HEK293 (cell line): ENCODE results near the gene DDX47.
A peak's percentile ranks its signal among the peaks of the same experiment; 100 is the strongest.

ENCODE experiments used
- GLI2 ChIP-seq: fragments of 450-650 bp; formaldehyde crosslinking; IDR thresholded peaks from 2 replicates; pipeline ENCODE4; 2017; ENCODE audit warnings: missing biosample characterization, missing genetic modification characterization, low read depth, borderline replicate concordance
- GLI4 ChIP-seq: fragments of 450-650 bp; formaldehyde crosslinking; IDR thresholded peaks from 2 replicates; pipeline ENCODE4 v1.5.1; 2016; ENCODE audit warnings: missing biosample characterization, missing genetic modification characterization
- GLIS1 ChIP-seq: fragments of 450-650 bp; formaldehyde crosslinking; IDR thresholded peaks from 2 replicates; pipeline ENCODE4 v1.5.1; 2016; ENCODE audit warnings: missing biosample characterization, missing genetic modification characterization
- OSR2 ChIP-seq: fragments of 450-650 bp; formaldehyde crosslinking; IDR thresholded peaks from 2 replicates; pipeline ENCODE4 v1.5.1; 2016; ENCODE audit warnings: missing biosample characterization, missing genetic modification characterization
- PATZ1 ChIP-seq: fragments of 450-650 bp; formaldehyde crosslinking; IDR thresholded peaks from 2 replicates; pipeline ENCODE4 v1.5.1; 2016; ENCODE audit warnings: missing biosample characterization, missing genetic modification characterization
- SALL2 ChIP-seq: fragments of 450-650 bp; formaldehyde crosslinking; IDR thresholded peaks from 2 replicates; pipeline ENCODE4 v1.5.0; 2017; ENCODE audit warnings: missing biosample characterization, mild to moderate bottlenecking, missing genetic modification characterization, borderline replicate concordance
- SCRT2 ChIP-seq: fragments of 450-650 bp; formaldehyde crosslinking; IDR thresholded peaks from 2 replicates; pipeline ENCODE4 v1.5.1; 2016; ENCODE audit warnings: missing biosample characterization, missing genetic modification characterization
- TRIM28 ChIP-seq: IDR thresholded peaks from 2 replicates; pipeline ENCODE4 v1.6.1; 2011; ENCODE audit warnings: low read length, control low read depth, borderline replicate concordance
- TSHZ1 ChIP-seq: fragments of 450-650 bp; formaldehyde crosslinking; IDR thresholded peaks from 2 replicates; pipeline ENCODE4 v1.5.1; 2016; ENCODE audit warnings: missing biosample characterization, missing genetic modification characterization, borderline replicate concordance
- ZIC2 ChIP-seq: fragments of 450-650 bp; formaldehyde crosslinking; IDR thresholded peaks from 2 replicates; pipeline ENCODE4 v1.5.1; 2016; ENCODE audit warnings: missing biosample characterization, missing genetic modification characterization
- ZNF121 ChIP-seq: fragments of 450-650 bp; formaldehyde crosslinking; IDR thresholded peaks from 2 replicates; pipeline ENCODE4 v1.5.1; 2016; ENCODE audit warnings: missing biosample characterization, missing genetic modification characterization
- ZNF146 ChIP-seq: fragments of 450-650 bp; formaldehyde crosslinking; IDR thresholded peaks from 2 replicates; pipeline ENCODE4 v1.5.1; 2016; ENCODE audit warnings: missing biosample characterization, missing genetic modification characterization
- ZNF175 ChIP-seq: fragments of 450-650 bp; formaldehyde crosslinking; IDR thresholded peaks from 2 replicates; pipeline ENCODE4 v1.5.1; 2016; ENCODE audit warnings: missing biosample characterization, missing genetic modification characterization
- ZNF214 ChIP-seq: fragments of 450-650 bp; formaldehyde crosslinking; IDR thresholded peaks from 2 replicates; pipeline ENCODE4 v1.5.1; 2017; ENCODE audit warnings: missing biosample characterization, mild to moderate bottlenecking, missing genetic modification characterization, borderline replicate concordance
- ZNF221 ChIP-seq: fragments of 450-650 bp; formaldehyde crosslinking; IDR thresholded peaks from 2 replicates; pipeline ENCODE4 v1.5.1; 2017; ENCODE audit warnings: missing biosample characterization, missing genetic modification characterization, borderline replicate concordance
- ZNF23 ChIP-seq: fragments of 450-650 bp; formaldehyde crosslinking; IDR thresholded peaks from 2 replicates; pipeline ENCODE4 v1.5.1; 2016; ENCODE audit warnings: missing biosample characterization, missing genetic modification characterization, borderline replicate concordance
- ZNF239 ChIP-seq: fragments of 450-650 bp; formaldehyde crosslinking; IDR thresholded peaks from 2 replicates; pipeline ENCODE4 v1.5.1; 2016; ENCODE audit warnings: missing biosample characterization, missing genetic modification characterization
- ZNF24 ChIP-seq: fragments of 450-650 bp; formaldehyde crosslinking; IDR thresholded peaks from 2 replicates; pipeline ENCODE4 v1.5.1; 2016; ENCODE audit warnings: missing biosample characterization, missing genetic modification characterization
- ZNF366 ChIP-seq: fragments of 450-650 bp; formaldehyde crosslinking; conservative IDR thresholded peaks from 2 replicates; pipeline ENCODE4 v1.5.1; 2016; ENCODE audit warnings: missing biosample characterization, missing genetic modification characterization
- ZNF404 ChIP-seq: fragments of 450-650 bp; formaldehyde crosslinking; IDR thresholded peaks from 2 replicates; pipeline ENCODE4 v1.5.1; 2017; ENCODE audit warnings: missing biosample characterization, missing genetic modification characterization
- ZNF48 ChIP-seq: fragments of 450-650 bp; formaldehyde crosslinking; IDR thresholded peaks from 2 replicates; pipeline ENCODE4 v1.5.1; 2016; ENCODE audit warnings: missing biosample characterization, missing genetic modification characterization
- ZNF544 ChIP-seq: fragments of 450-650 bp; formaldehyde crosslinking; IDR thresholded peaks from 2 replicates; pipeline ENCODE4 v1.5.0; 2017; ENCODE audit warnings: missing biosample characterization, missing genetic modification characterization
- ZNF596 ChIP-seq: fragments of 450-650 bp; IDR thresholded peaks from 2 replicates; pipeline ENCODE4 v1.5.0; 2018; ENCODE audit warnings: missing biosample characterization, mild to moderate bottlenecking, missing genetic modification characterization, moderate library complexity
- ZNF600 ChIP-seq: fragments of 450-650 bp; formaldehyde crosslinking; IDR thresholded peaks from 2 replicates; pipeline ENCODE4 v1.5.1; 2016; ENCODE audit warnings: missing biosample characterization, missing genetic modification characterization
- ZNF623 ChIP-seq: fragments of 450-650 bp; formaldehyde crosslinking; IDR thresholded peaks from 2 replicates; pipeline ENCODE4 v1.5.1; 2016; ENCODE audit warnings: missing biosample characterization, missing genetic modification characterization
- ZNF645 ChIP-seq: fragments of 450-650 bp; formaldehyde crosslinking; IDR thresholded peaks from 2 replicates; pipeline ENCODE4; 2016; ENCODE audit warnings: missing biosample characterization, missing genetic modification characterization
- ZNF768 ChIP-seq: fragments of 450-650 bp; formaldehyde crosslinking; IDR thresholded peaks from 2 replicates; pipeline ENCODE4 v1.5.1; 2018; ENCODE audit warnings: missing biosample characterization, mild to moderate bottlenecking, missing genetic modification characterization
- ZSCAN30 ChIP-seq: fragments of 450-650 bp; IDR thresholded peaks from 2 replicates; pipeline ENCODE4 v1.5.1; 2018; ENCODE audit warnings: missing biosample characterization, mild to moderate bottlenecking, missing genetic modification characterization, moderate library complexity
- TF ChIP-seq, protein P1 (sequence below): fragments of 450-650 bp; formaldehyde crosslinking; IDR thresholded peaks from 2 replicates; pipeline ENCODE4 v1.5.1; 2017; ENCODE audit warnings: missing biosample characterization, missing genetic modification characterization
- TF ChIP-seq, protein P2 (sequence below): fragments of 450-650 bp; formaldehyde crosslinking; IDR thresholded peaks from 2 replicates; pipeline ENCODE4 v1.5.1; 2016; ENCODE audit warnings: missing biosample characterization, missing genetic modification characterization

The DDX47 gene

GRCh38 chr12:12786706-12787601 lies 26.2 kb upstream of the DDX47 start (continued):
- TF ChIP-seq, protein P1, sequence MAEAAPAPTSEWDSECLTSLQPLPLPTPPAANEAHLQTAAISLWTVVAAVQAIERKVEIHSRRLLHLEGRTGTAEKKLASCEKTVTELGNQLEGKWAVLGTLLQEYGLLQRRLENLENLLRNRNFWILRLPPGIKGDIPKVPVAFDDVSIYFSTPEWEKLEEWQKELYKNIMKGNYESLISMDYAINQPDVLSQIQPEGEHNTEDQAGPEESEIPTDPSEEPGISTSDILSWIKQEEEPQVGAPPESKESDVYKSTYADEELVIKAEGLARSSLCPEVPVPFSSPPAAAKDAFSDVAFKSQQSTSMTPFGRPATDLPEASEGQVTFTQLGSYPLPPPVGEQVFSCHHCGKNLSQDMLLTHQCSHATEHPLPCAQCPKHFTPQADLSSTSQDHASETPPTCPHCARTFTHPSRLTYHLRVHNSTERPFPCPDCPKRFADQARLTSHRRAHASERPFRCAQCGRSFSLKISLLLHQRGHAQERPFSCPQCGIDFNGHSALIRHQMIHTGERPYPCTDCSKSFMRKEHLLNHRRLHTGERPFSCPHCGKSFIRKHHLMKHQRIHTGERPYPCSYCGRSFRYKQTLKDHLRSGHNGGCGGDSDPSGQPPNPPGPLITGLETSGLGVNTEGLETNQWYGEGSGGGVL (tag by site-specific recombination) = no peak
- TF ChIP-seq ZNF23 (tag by site-specific recombination) (no peak), ZNF146 (no peak), ZNF645 (tag by site-specific recombination) (no peak), PATZ1 (tag by site-specific recombination) (peak; percentile 6; the same call in 1 of the 2 replicates), ZNF221 (tag by site-specific recombination) (no peak), ZNF175 (tag by site-specific recombination) (no peak), OSR2 (tag by site-specific recombination) (no peak), ZSCAN30 (tag by site-specific recombination) (peak; percentile 20; the same call in 1 of the 2 replicates), ZNF366 (tag by site-specific recombination) (no peak), GLI2 (no peak), GLI4 (tag by site-specific recombination) (no peak), ZNF404 (no peak), ZNF596 (no peak), ZNF214 (tag by site-specific recombination) (no peak), GLIS1 (tag by site-specific recombination) (no peak; the same call in 1 of the 2 replicates), ZNF768 (tag by site-specific recombination) (no peak), ZNF623 (tag by site-specific recombination) (no peak), ZNF121 (tag by site-specific recombination) (no peak), ZNF544 (tag by site-specific recombination) (no peak), TSHZ1 (tag by site-specific recombination) (no peak), ZNF24 (no peak), SCRT2 (tag by site-specific recombination) (no peak), ZNF600 (tag by site-specific recombination) (peak; percentile 84; the same call in 1 of the 2 replicates), ZIC2 (tag by site-specific recombination) (peak; percentile 66), ZNF239 (tag by site-specific recombination) (no peak), SALL2 (tag by site-specific recombination) (no peak), ZNF48 (tag by site-specific recombination) (no peak), TRIM28 (no peak)
- TF ChIP-seq, protein P2, sequence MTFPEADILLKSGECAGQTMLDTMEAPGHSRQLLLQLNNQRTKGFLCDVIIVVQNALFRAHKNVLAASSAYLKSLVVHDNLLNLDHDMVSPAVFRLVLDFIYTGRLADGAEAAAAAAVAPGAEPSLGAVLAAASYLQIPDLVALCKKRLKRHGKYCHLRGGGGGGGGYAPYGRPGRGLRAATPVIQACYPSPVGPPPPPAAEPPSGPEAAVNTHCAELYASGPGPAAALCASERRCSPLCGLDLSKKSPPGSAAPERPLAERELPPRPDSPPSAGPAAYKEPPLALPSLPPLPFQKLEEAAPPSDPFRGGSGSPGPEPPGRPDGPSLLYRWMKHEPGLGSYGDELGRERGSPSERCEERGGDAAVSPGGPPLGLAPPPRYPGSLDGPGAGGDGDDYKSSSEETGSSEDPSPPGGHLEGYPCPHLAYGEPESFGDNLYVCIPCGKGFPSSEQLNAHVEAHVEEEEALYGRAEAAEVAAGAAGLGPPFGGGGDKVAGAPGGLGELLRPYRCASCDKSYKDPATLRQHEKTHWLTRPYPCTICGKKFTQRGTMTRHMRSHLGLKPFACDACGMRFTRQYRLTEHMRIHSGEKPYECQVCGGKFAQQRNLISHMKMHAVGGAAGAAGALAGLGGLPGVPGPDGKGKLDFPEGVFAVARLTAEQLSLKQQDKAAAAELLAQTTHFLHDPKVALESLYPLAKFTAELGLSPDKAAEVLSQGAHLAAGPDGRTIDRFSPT (tag by site-specific recombination) = no peak
